HCT116 (cell line): ENCODE data around the gene MBNL2.

Source experiments
- TCF7L2 ChIP-seq: IDR thresholded peaks from 2 replicates; pipeline ENCODE4 v1.7.0; 2011; ENCODE audit warnings: borderline replicate concordance, inconsistent platforms; ENCODE audit not compliant: insufficient read depth, insufficient read length; ENCODE audit errors: extremely low read depth
- TF ChIP-seq, protein P1 (sequence below), 3 experiments: fragments of 200-600 bp in 1 of 3; sonication (generic) in 1 of 3; IDR thresholded peaks in 2 of 3; conservative IDR thresholded peaks in 1 of 3; 2 replicates each; pipeline ENCODE4 v1.5.1; 2012 to 2017; ENCODE audit warnings: low read depth in 2 of 3, low read length in 2 of 3, antibody characterized with exemption in 1 of 3, borderline replicate concordance in 1 of 3, control low read depth in 1 of 3, mild to moderate bottlenecking in 1 of 3, mixed read lengths in 1 of 3, mixed run types in 1 of 3, moderate library complexity in 1 of 3; ENCODE audit not compliant: insufficient read depth in 1 of 3

DNA sequence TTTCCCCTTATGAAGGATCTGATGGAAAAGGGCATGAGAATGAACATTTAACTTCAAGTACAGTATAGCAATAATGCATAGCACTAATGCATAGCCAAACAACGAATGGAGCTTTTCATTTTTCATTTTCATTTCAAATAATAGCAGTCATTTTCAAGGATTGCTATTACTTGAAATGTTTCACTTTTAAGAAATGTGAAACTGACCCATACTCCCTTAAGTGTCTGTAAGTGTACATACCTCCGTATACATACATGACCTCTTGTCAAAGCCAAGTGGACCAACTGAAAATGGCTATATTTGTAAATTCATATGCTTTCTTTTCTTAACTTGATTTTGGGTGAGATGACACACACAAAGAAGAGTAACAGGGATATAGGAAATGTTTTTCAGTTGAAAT, 215.6 kb downstream of the MBNL2 start:
- TF ChIP-seq, protein P1, sequence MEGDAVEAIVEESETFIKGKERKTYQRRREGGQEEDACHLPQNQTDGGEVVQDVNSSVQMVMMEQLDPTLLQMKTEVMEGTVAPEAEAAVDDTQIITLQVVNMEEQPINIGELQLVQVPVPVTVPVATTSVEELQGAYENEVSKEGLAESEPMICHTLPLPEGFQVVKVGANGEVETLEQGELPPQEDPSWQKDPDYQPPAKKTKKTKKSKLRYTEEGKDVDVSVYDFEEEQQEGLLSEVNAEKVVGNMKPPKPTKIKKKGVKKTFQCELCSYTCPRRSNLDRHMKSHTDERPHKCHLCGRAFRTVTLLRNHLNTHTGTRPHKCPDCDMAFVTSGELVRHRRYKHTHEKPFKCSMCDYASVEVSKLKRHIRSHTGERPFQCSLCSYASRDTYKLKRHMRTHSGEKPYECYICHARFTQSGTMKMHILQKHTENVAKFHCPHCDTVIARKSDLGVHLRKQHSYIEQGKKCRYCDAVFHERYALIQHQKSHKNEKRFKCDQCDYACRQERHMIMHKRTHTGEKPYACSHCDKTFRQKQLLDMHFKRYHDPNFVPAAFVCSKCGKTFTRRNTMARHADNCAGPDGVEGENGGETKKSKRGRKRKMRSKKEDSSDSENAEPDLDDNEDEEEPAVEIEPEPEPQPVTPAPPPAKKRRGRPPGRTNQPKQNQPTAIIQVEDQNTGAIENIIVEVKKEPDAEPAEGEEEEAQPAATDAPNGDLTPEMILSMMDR (IDR thresholded peaks at IDR 0.05 in 2 of 3, conservative IDR thresholded peaks at IDR 0.05 in 1 of 3; ENCODE audit: borderline replicate concordance in 1 of 3, insufficient read depth in 1 of 3, low read depth in 2 of 3, low read length in 2 of 3), result no peak
- TF ChIP-seq TCF7L2, result no peak
